ENCODE measurements around the gene ERLIN1. TPM values are rescaled to one million over a fixed set of nuclear protein-coding genes. Genes with fewer than 3 reads are reported as not detected.

ERLIN1 gene
- total RNA-seq, 1 donor from 2014 or later, result 17.2 TPM

DNA sequence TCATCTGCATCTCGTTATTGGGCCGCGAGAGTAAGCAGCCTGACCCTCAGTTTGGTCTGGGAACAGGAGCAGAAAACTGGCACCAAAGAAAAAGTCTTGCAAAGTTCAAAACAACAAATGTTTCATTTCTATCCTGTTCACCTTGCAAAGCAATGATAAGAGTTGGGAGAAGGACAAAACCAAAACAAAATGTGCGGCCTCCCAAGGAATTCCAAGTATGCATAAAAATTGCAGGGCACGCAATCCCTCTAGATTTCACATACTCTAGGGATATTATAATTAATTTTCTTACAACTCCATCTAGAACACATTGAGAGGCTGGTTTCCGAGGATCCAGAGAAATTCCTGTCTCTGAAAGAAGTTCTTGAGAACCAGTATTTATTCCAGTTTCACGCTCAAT, 23.5 kb upstream of the ERLIN1 start:
- no peak overlapping the region for H3K4me3 ChIP-seq (ENCODE audit: low read depth, low read length)
- TF ChIP-seq, protein P1, sequence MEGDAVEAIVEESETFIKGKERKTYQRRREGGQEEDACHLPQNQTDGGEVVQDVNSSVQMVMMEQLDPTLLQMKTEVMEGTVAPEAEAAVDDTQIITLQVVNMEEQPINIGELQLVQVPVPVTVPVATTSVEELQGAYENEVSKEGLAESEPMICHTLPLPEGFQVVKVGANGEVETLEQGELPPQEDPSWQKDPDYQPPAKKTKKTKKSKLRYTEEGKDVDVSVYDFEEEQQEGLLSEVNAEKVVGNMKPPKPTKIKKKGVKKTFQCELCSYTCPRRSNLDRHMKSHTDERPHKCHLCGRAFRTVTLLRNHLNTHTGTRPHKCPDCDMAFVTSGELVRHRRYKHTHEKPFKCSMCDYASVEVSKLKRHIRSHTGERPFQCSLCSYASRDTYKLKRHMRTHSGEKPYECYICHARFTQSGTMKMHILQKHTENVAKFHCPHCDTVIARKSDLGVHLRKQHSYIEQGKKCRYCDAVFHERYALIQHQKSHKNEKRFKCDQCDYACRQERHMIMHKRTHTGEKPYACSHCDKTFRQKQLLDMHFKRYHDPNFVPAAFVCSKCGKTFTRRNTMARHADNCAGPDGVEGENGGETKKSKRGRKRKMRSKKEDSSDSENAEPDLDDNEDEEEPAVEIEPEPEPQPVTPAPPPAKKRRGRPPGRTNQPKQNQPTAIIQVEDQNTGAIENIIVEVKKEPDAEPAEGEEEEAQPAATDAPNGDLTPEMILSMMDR (conservative IDR thresholded peaks at IDR 0.05; ENCODE audit: low read depth, low read length), result no peak
- DNase-seq (ENCODE audit: low read depth), result no peak

DNA sequence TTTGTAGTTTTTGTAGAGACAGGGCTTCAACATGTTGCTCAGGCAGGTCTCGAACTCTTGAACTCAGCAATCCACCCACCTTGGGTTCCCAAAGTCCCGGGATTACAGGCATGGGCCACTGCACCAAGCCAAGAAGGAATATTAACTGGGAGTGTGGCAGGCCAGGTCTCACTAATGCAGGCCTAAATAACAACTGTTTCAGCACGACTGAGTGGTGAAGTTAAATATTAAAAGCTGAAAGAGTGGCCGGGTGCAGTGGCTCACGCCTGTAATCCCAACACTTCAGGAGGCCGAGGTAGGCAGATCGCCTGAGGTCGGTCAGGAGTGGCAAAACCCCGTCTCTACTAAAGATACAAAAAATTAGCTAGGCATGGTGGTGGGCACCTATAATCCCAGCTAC, 22.4 kb upstream of the ERLIN1 start:
- no peak overlapping the region for H3K4me3 ChIP-seq (ENCODE audit: low read depth, low read length)
- DNase-seq (ENCODE audit: low read depth), result no peak
- TF ChIP-seq, protein P1 (conservative IDR thresholded peaks at IDR 0.05; ENCODE audit: low read depth, low read length), result no peak

DNA sequence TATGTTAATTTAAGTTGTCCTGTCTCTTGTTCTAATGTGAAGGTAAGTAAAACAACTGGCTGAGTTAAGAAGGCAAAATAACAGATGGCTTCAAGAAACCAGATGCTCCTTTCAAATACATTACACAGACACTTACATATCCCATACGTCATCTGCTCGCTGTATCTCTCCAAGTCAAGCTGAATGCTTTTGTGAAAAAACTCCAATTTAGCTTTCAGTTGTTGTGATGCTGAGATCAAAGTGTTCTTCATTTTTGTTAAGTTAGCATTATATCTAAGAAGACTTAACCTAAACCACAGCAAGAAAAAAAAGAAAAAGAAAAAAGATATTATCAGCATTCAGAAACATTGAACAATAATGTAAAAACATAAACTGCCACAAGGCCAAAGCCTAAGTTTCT, 18.5 kb upstream of the ERLIN1 start:
- TF ChIP-seq, protein P1 (conservative IDR thresholded peaks at IDR 0.05; ENCODE audit: low read depth, low read length), result no peak
- no peak overlapping the region for H3K4me3 ChIP-seq (ENCODE audit: low read depth, low read length)
- no peak for DNase-seq (ENCODE audit: low read depth)

DNA sequence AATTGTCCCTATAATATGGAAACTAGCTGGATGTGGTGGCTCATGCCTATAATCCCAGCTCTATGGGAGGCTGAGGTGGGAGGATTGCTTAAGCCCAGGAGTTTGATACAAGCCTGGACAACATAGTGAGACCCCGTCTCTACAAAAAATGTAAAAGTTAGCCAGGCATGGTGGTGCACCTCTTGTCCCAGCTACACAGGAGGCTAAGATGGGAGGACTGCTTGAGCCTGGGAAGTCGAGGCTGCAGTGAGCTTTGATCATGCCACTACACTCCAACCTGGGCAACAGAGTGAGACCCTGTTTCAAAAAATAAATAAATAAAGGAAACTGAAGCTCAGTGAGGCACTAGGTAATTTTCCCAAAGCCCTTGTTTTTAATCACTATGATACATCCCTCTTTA, 15.7 kb upstream of the ERLIN1 start:
- no peak for DNase-seq (ENCODE audit: low read depth)
- H3K4me3 ChIP-seq (ENCODE audit: low read depth, low read length), result no peak overlapping the region
- TF ChIP-seq, protein P1 (conservative IDR thresholded peaks at IDR 0.05; ENCODE audit: low read depth, low read length), result no peak

DNA sequence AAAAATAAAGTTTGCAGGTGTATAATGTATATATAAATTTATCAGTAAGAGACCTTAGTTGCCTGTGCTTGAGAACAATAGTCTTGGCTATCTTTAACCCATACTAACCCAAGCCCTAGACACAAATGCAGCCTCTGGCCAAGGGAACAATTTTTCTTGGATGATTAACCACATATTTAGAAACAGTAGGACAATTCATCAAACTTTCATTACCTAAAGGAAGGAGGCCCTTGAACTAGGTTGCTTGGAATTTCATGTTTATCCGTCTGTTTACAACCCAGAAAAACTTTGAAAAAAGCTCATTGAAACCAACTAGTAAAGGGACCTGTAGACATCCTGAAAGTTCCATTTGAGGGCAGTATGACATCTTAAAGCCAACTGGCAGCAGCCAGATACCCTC, 8.9 kb upstream of the ERLIN1 start:
- no peak for DNase-seq (ENCODE audit: low read depth)
- TF ChIP-seq, protein P1 (conservative IDR thresholded peaks at IDR 0.05; ENCODE audit: low read depth, low read length), result no peak
- no peak overlapping the region for H3K4me3 ChIP-seq (ENCODE audit: low read depth, low read length)

DNA sequence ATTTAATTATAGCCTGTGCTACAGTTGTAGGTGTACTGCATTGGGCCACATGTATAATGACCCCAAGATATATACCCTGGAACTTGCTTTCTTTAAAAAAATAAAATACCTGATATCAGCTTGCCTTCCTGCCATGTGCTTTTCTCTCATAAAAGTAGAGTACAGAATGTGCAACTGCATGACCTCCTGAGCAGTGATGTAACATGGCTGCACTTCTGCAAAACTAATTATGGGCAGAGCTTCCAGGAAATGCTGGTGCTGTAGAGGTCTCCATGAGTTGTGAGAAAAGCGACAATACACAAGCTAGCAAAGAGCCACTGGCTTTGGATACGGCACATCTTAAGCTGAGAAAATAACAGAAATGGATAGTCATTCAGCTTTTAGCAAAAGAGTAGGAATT, 6.5 kb upstream of the ERLIN1 start:
- TF ChIP-seq, protein P1 (conservative IDR thresholded peaks at IDR 0.05; ENCODE audit: low read depth, low read length), result no peak
- H3K4me3 ChIP-seq (ENCODE audit: low read depth, low read length), result no peak overlapping the region
- DNase-seq (ENCODE audit: low read depth), result no peak
